ENCODE data around the gene FAM120B.

GRCh38 chr6:170417881-170418280 lies 111.3 kb downstream of the FAM120B start:
- TF ChIP-seq POLR2AphosphoS5 (IDR thresholded peaks at IDR 0.05; ENCODE audit: borderline replicate concordance, low read depth, low read length) (no peak), EZH2 (IDR thresholded peaks at IDR 0.05) (no peak), FOXP2 (optimal IDR thresholded peaks at IDR 0.05; ENCODE audit: control extremely low read depth, extremely low read length, insufficient read depth) (no peak)

All from SK-N-MC (cell line).